ENCODE data around the gene FKBP10.

The FKBP10 gene

DNA sequence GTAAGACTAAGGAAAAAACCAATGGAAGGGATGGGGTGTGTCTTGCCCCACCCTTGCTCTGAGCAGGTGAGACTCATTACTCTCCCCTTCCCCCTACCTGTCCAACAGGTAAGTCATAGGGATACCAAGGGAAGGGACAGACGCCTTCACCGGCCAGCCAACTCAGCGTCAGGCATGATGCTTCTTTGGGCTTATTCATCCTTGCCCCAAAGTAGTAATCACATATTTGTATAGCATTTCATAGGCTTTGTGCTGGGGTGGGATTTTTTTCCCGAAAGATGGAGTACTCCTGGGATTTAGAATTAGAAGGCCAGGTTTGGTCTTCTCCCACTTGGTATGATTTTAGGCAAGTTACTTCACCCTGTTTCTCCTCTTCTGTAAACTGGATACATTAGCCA is 25.8 kb upstream of the FKBP10 start:
- no peak overlapping the region for H3K4me3 ChIP-seq (ENCODE audit: low read depth, low read length)
- in situ Hi-C loops (cut with HindIII; ENCODE audit: low sequenced_read_pairs), result no loop called here

GRCh38 chr17:41792845-41793783 is 19.7 kb upstream of the FKBP10 start:
- H3K4me3 ChIP-seq (ENCODE audit: low read depth, low read length), result no peak overlapping the region
- no peak for DNase-seq (ENCODE audit: low read depth)
- in situ Hi-C loops (cut with HindIII; ENCODE audit: low sequenced_read_pairs), result no loop called here
- no peak for TF ChIP-seq CTCF (IDR thresholded peaks at IDR 0.05; ENCODE audit: low read depth, low read length, missing control alignments)

More for the DNA sequence above, 25.8 kb upstream of the FKBP10 start:
- TF ChIP-seq CTCF (IDR thresholded peaks at IDR 0.05; ENCODE audit: low read depth, low read length, missing control alignments), result no peak
- DNase-seq (ENCODE audit: low read depth), result no peak

DNA sequence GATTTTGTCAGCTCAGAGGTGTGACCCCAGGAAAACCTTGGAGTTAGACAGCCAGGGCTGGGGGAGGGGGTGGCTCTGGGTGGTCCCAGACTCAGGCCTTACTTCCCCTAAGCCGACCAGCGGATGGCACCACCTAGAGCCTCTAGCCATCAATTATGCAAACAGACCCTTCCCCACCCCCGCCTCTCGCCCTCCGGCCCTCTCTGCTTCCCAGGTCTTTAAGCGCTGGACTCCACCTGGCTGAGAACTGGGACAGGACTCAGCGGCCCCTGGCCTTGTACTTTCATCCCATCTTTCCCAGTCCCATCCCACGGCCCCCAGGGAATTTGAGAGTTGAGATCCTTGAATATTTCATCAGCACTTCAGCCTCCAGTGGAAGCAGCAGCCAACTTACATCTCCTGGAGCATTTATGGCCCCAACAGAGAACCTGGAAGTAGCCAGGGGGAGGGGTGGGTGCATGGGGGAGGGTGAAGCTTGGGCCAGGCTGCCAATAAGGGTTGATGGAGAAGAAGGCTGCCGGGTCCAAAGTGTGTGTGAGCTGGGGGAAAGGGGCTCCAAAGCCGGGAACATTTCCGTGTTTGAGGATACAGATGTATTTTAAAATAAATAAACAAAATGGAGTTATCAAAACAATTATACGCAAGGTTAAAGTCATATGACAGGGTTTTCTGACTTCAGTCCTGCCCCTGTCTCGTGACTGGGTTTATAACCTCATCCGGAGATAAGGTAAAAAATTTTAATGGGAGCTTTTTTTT is 18.8 kb upstream of the FKBP10 start:
- in situ Hi-C loops (cut with HindIII; ENCODE audit: low sequenced_read_pairs), result no loop called here
- H3K4me3 ChIP-seq (ENCODE audit: low read depth, low read length), result no peak overlapping the region
- DNase-seq (ENCODE audit: low read depth), result no peak
- TF ChIP-seq CTCF (IDR thresholded peaks at IDR 0.05; ENCODE audit: low read depth, low read length, missing control alignments), result no peak

GRCh38 chr17:41794540-41794975 is 18.2 kb upstream of the FKBP10 start:
- TF ChIP-seq CTCF (IDR thresholded peaks at IDR 0.05; ENCODE audit: low read depth, low read length, missing control alignments), result no peak
- no peak for DNase-seq (ENCODE audit: low read depth)
- H3K4me3 ChIP-seq (ENCODE audit: low read depth, low read length), result no peak overlapping the region
- in situ Hi-C loops (cut with HindIII; ENCODE audit: low sequenced_read_pairs), result no loop called here

- in situ Hi-C loops (cut with HindIII; ENCODE audit: low sequenced_read_pairs), result no loop called here
- DNase-seq (ENCODE audit: low read depth), result no peak
- TF ChIP-seq CTCF (IDR thresholded peaks at IDR 0.05; ENCODE audit: low read depth, low read length, missing control alignments), result no peak
- H3K4me3 ChIP-seq (ENCODE audit: low read depth, low read length), result no peak overlapping the region
Observed at GRCh38 chr17:41796121-41796895, 16.5 kb upstream of the FKBP10 start.

- no peak overlapping the region for H3K4me3 ChIP-seq (ENCODE audit: low read depth, low read length)
- in situ Hi-C loops (cut with HindIII; ENCODE audit: low sequenced_read_pairs), result no loop called here
- no peak for TF ChIP-seq CTCF (IDR thresholded peaks at IDR 0.05; ENCODE audit: low read depth, low read length, missing control alignments)
- no peak for DNase-seq (ENCODE audit: low read depth)
Observed at GRCh38 chr17:41797377-41797776, 15.4 kb upstream of the FKBP10 start.
